Type B pancreatic cell (in vitro differentiated cells): ENCODE results near the gene MAPK13. TPM values are rescaled to one million over a fixed set of nuclear protein-coding genes. Genes with fewer than 3 reads are reported as not detected.

Source experiments
- DNase-seq: peaks from one replicate; pipeline ENCODE4 v3.0.0; 2021; ENCODE audit warnings: mixed read lengths; ENCODE audit not compliant: unreplicated experiment; ENCODE audit errors: extremely low spot score
- H3K27ac Mint-ChIP-seq: 2 replicates; pipeline ENCODE4 v1.8.0; 2021; ENCODE audit warnings: mild to moderate bottlenecking, mixed read lengths
- H3K27me3 Mint-ChIP-seq: 2 replicates; pipeline ENCODE4 v1.8.0; 2021; ENCODE audit warnings: mixed read lengths
- H3K36me3 Mint-ChIP-seq: 2 replicates; pipeline ENCODE4 v1.8.0; 2021; ENCODE audit warnings: mixed read lengths
- H3K4me1 Mint-ChIP-seq: one replicate; pipeline ENCODE4 v1.8.0; 2021; ENCODE audit warnings: mixed read lengths; ENCODE audit not compliant: unreplicated experiment
- H3K4me3 Mint-ChIP-seq: 2 replicates; pipeline ENCODE4 v1.8.0; 2021; ENCODE audit warnings: mild to moderate bottlenecking, mixed read lengths
- H3K9me3 Mint-ChIP-seq: 2 replicates; pipeline ENCODE4 v1.8.0; 2021; ENCODE audit warnings: mixed read lengths
- CTCF ChIP-seq: fragments of 200-600 bp; sonication (generic); conservative IDR thresholded peaks from 2 replicates; pipeline ENCODE4 v1.5.0; 2021; ENCODE audit warnings: antibody characterized with exemption, mild to moderate bottlenecking
- total RNA-seq: library from RNA; stranded (reverse); gene quantifications from 2 replicates; pipeline ENCODE4 v1.2.1, GENCODE V29; 2021; ENCODE audit warnings: low replicate concordance

Gene MAPK13
- total RNA-seq, 1 donor from 2014 or later: 29.4 TPM

GRCh38 chr6:36101691-36102090 lies 28.6 kb upstream of the MAPK13 start:
- Mint-ChIP-seq H3K27me3 (no peaks in the 10 kb centered on the region), H3K4me1 (peaks cover 21% of the 10 kb centered on the region), H3K9me3 (no peaks in the 10 kb centered on the region), H3K4me3 (no peak overlapping the region), H3K27ac (no peak overlapping the region), H3K36me3 (peaks cover 15% of the 10 kb centered on the region)
- no peak for DNase-seq
- TF ChIP-seq CTCF: no peak

- Mint-ChIP-seq H3K4me3 (no peak overlapping the region), H3K27me3 (no peaks in the 10 kb centered on the region), H3K9me3 (no peaks in the 10 kb centered on the region), H3K36me3 (peaks cover 17% of the 10 kb centered on the region), H3K4me1 (peaks cover 18% of the 10 kb centered on the region), H3K27ac (no peak overlapping the region)
- TF ChIP-seq CTCF: no peak
- DNase-seq: no peak
These were observed 27.5 kb upstream of the MAPK13 start for GRCh38 chr6:36102853-36103252.

GRCh38 chr6:36104836-36105235 lies 25.5 kb upstream of the MAPK13 start:
- Mint-ChIP-seq H3K4me3 (no peak overlapping the region), H3K9me3 (no peaks in the 10 kb centered on the region)

GRCh38 chr6:36109092-36109491 lies 21.2 kb upstream of the MAPK13 start:
- no peak overlapping the region for H3K4me3 Mint-ChIP-seq
- H3K4me1 Mint-ChIP-seq: peaks cover 12% of the 10 kb centered on the region

More at GRCh38 chr6:36104836-36105235, 25.5 kb upstream of the MAPK13 start:
- peaks cover 33% of the 10 kb centered on the region for H3K36me3 Mint-ChIP-seq
- peaks cover 5% of the 10 kb centered on the region for H3K4me1 Mint-ChIP-seq
- H3K27ac Mint-ChIP-seq: no peak overlapping the region
- no peak for TF ChIP-seq CTCF
- DNase-seq: no peak
- H3K27me3 Mint-ChIP-seq: no peaks in the 10 kb centered on the region

GRCh38 chr6:36110050-36110449 lies 20.3 kb upstream of the MAPK13 start:
- no peak overlapping the region for H3K27ac Mint-ChIP-seq
- no peaks in the 10 kb centered on the region for H3K9me3 Mint-ChIP-seq
- H3K4me1 Mint-ChIP-seq: peaks cover 18% of the 10 kb centered on the region
- no peak for TF ChIP-seq CTCF
- DNase-seq: no peak
- H3K4me3 Mint-ChIP-seq: no peak overlapping the region
- H3K27me3 Mint-ChIP-seq: no peaks in the 10 kb centered on the region
- H3K36me3 Mint-ChIP-seq: peaks cover 26% of the 10 kb centered on the region

More at GRCh38 chr6:36109092-36109491, 21.2 kb upstream of the MAPK13 start:
- H3K27me3 Mint-ChIP-seq: no peaks in the 10 kb centered on the region
- no peak for DNase-seq
- H3K36me3 Mint-ChIP-seq: peaks cover 29% of the 10 kb centered on the region
- H3K9me3 Mint-ChIP-seq: no peaks in the 10 kb centered on the region
- no peak overlapping the region for H3K27ac Mint-ChIP-seq
- no peak for TF ChIP-seq CTCF

GRCh38 chr6:36110863-36111262 lies 19.4 kb upstream of the MAPK13 start:
- Mint-ChIP-seq H3K4me1 (peaks cover 19% of the 10 kb centered on the region), H3K4me3 (no peak overlapping the region), H3K9me3 (no peaks in the 10 kb centered on the region), H3K36me3 (peaks cover 26% of the 10 kb centered on the region), H3K27ac (peak overlapping the region; percentile 31), H3K27me3 (no peaks in the 10 kb centered on the region)
- TF ChIP-seq CTCF: no peak
- DNase-seq: no peak
